ENCODE results near the gene CFAP77.

CFAP77 gene

GRCh38 chr9:132457504-132458236, 47.7 kb downstream of the CFAP77 start:
- DNase-seq, result no peak

DNA sequence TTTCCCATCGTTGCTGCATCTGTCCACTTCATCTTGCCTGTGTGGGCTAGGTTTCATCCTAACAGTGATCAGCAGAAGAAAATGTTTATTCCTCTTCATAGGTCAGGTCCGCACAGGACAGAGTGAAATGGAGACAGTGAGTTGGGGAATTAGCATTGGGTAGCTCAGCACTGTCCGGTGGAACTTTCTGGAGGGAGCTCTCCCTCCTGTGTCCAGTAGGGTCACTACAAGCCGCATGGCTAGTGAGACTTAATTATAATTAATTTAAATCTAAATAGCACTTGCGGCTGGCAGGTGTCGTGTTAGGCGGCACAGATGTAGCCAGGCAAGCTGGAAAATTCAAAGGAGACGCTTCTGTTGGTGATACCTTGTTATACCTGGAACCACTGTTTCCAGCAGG, 48.4 kb downstream of the CFAP77 start:
- no peak for DNase-seq

DNA sequence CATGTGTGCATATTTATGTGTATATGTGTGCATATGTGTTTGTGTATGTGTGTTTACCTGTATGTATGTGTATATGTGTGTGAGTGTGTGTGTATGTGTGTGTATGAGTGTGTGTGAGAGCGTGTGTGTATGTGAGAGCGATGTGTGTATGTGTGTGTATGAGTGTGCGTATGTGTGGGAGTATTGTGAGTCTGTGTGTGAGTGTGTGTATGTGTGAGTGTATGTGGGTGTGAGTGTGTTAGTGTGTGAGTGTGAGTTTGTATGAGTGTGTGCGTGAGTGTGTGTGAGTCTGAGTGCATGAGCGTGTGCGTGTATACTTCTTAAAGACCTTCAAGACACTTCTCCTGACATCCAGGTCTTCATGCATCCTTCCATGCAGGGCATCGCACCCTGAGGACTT, 49.6 kb downstream of the CFAP77 start:
- DNase-seq, result no peak

GRCh38 chr9:132460240-132460639, 50.2 kb downstream of the CFAP77 start:
- no peak for DNase-seq

- DNase-seq, result no peak
Measured at GRCh38 chr9:132461281-132461896, 51.4 kb downstream of the CFAP77 start.

- no peak for DNase-seq
Measured at GRCh38 chr9:132461971-132462370, 52.0 kb downstream of the CFAP77 start.

DNA sequence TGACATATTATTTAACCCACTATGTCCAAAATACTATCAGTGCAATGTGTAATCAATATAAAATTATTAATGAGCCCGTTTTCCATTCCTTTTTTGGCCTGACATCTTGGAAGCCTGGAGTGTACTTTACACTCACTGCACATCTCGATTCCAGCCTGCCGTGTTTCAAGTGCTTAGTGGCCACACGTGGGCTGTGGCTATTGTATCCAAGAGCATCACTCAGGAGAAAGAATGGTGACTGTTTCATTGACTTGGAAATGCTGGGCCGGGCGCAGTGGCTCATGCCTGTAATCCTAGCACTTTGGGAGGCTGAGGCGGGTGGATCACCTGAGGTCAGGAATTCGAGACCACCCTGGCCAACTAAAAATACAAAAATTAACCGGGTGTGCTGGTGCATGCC, 54.5 kb downstream of the CFAP77 start:
- DNase-seq, result no peak

DNA sequence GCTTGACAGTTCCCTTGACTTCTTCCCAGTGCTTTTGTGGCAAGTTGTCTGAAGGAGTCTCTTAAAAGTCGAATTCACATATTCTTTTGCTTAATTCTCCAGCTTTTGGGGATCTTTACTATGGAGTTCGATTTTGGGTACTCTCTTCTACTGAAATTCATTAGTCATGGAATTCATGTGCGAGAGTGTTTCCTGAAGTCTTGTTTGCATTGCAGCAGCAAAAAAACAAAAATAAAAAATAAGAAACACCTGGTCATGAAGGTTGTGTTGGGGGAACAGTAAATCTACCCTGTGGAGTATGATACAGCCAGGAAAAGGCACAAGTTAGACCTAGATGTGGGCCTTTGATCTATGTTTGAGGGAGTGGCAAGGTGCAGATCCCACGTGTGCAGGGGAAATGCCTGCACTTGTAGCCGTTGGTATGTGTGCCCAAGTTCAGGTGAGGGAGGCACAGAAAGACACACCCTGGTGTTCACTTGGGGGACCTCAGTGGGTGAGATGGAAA, 55.2 kb downstream of the CFAP77 start:
- no peak for DNase-seq

DNA sequence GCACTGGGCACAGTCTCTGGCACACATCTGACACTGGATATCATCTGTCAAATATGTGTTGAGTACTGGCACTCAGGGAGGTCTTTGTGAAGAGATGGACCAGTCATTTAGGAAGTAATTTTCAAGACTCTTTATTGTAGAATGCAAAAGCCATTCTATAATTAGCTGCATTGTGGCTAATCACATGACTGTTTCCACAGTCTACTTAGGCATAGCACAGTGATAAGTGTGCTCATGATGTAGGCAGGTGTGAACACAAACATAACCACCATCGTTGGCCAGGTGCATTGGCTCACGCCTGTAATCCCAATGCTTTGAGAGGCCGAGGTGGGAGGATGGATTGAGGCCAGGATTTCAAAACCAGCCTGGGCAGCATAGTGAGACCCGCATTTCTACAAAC, 62.2 kb downstream of the CFAP77 start:
- no peak for DNase-seq

- DNase-seq, result no peak
Measured at GRCh38 chr9:132472599-132472998, 62.6 kb downstream of the CFAP77 start.

DNA sequence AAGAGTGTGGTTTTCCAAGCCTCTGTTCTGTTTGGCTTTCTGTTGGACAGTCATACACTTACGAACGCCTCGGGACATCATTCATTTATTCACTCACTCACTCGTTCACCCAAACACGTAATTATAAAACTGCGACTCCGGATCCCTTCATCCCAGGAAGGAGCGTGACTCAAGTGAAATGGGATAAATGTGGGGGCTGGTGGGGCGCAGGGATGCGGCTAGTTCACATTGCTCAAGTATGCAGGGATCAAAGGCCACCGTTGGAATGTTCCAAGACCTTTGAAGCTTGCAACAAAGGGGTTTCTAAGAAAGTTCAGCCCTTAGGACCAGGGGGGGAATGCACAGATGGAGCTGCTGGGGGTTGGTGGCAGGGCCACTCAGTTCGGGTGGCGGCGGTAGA, 64.2 kb downstream of the CFAP77 start:
- DNase-seq, result no peak

GRCh38 chr9:132478353-132479050, 68.5 kb downstream of the CFAP77 start:
- DNase-seq, result no peak

DNA sequence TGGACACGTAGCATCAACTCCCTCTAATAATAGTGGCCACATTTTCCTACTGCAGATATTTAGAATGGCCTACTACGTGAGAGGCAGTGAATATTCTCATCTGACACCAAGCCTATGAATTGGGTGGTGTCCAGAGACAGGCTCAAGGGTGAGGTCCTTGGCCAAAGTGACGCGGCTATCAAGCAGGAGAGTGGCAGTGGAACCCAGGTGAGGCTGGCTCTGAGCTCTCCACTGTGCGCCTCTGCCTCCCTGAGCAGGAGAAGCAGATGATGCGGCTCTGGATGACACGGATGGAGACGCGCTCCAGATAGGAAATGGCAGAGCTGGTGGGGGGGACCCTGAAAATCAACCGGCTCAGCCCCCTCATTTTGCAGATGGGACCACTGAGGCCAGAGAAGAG, 69.7 kb downstream of the CFAP77 start:
- no peak for DNase-seq

DNA sequence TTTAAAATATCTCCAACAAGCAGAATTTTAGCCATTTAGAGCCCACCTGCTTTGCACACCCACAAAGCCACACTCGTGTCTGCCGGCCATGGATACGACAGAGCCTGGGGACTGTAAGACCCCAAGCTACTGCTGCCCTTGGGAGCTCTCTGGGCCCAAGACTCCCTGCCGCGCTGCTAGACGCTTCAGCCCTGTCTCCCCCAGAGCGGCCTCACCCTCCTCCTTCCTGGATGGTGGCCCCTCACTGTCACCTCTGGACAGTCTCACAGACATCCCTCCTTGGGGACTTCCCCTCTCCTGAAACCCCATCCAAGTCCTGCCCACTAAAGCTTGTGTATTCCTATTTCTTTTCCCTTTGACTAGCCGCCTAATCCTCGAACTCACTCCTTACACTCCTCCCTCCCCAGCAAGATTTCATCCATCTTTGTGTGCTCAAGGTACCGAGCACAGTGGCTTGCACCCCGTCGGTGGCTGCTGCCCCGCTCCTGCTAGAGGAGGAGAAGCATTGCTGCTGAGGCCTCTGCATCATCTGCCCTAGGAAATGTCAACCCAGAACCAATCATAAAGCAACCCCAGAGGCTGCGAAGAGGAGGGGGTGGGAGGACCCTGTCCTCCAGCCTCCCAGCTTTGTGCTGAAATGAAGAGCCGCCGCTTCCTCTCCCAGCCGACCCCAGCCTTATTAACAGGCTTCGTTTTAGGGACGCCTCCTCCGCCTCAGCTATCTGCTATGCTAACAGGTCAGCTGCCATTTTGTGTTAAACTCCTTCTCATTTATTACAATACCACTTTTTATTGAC, 71.2 kb downstream of the CFAP77 start:
- no peak for DNase-seq

DNA sequence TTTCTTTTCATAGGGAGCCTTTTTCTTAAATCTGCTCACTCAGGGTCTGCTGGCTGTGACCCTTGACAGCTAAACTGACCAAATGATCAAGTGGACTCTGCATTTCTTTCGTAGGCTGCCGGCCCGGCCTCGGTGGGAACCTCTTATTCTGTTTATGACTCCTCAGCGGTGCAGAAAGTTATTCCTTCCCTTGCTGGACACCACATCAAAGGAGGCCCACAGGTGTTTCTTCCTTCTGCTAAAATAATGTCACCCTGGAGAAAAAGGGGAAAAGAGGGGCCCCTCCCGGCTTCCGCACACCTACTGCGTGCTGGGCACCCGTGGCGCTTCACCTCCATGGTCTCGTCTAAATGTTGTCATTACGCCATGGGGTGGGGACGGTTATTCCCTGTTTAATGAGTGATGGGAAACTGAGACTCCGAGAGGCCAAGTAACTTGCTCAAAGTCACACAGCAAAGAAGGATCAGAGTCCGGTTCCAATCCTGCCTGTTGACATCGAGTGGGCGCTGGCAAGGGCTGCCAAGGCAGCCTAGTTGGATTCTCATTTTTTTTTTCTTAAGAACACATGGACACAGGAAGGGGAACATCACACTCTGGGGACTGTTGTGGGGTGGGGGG, 72.3 kb downstream of the CFAP77 start:
- DNase-seq, result no peak

DNA sequence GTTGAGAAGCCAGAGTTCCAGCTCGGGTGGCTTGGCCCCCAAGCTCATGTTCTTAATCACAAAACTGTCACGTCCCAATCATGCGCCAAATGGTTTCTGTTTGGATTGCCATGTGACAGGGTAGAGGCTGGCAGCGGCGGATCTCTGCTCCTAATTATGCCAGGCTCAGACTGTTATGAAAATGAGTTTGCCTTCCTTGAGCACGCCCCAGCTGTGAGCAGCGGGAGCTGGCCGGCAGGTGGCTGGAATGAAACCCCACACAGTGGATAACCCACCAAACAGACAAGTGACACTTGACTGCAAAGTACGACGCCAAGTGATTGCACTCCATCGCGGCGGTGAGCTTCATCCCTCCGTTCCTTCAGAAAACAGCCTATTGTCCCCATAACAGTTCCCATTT, 75.4 kb downstream of the CFAP77 start:
- no peak for DNase-seq

- peak; percentile 73 for DNase-seq
Measured at GRCh38 chr9:132486706-132487350, 76.8 kb downstream of the CFAP77 start.

GRCh38 chr9:132487351-132487791, 77.4 kb downstream of the CFAP77 start:
- no peak for DNase-seq

GRCh38 chr9:132487980-132488535, 78.0 kb downstream of the CFAP77 start:
- DNase-seq, result no peak

GRCh38 chr9:132488626-132489025, 78.6 kb downstream of the CFAP77 start:
- no peak for DNase-seq

DNA sequence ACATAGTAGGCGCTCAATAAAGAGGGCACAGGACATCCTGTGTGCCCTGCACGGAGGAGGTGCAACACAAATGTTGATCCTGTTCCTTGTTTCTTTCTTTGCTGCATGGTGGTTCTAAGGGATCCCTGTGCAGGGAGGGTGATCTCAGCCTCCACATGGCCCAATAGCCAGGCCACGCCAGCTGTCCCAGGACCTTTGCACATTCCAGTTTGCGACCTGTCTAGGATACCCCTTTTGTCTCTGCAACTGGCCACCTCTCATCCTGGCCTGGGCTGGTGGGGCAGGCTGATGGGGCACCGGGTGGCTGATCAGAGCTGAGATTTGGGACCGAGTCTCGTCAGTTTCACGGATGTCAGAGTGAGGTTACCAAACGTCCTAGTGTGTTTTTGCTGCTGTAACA, 79.5 kb downstream of the CFAP77 start:
- DNase-seq, result no peak

DNA sequence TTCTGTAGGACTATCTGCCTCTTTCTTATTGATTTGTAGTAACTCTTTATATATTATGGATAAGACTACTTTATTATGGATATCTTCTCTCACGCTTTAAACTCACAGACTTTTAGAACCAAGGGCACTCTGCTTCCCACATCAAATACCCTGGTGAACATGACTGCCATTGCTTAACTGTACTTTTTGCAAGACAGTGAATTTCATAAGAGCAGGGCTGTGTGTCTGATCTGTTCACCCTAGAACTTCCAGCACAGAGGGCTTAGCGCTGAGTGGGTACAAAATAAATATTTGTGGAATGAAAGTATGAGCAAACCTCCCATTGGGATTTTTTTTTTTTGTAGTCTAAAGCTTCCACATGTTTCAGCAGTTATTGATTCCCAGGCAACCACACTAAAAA, 84.8 kb downstream of the CFAP77 start:
- DNase-seq, result no peak

Measured in activated CD8-positive, alpha-beta memory T cell treated with anti-CD3 and anti-CD28 coated beads, Interleukin-2, amount 50 U/mL, for 48 hours (primary cell).